ENCODE data around the gene ATP8B4. TPM values are rescaled to one million over a fixed set of nuclear protein-coding genes. Genes with fewer than 3 reads are reported as not detected.

The ATP8B4 gene
- total RNA-seq, 1 experiment from 2014 or later = not detected

DNA sequence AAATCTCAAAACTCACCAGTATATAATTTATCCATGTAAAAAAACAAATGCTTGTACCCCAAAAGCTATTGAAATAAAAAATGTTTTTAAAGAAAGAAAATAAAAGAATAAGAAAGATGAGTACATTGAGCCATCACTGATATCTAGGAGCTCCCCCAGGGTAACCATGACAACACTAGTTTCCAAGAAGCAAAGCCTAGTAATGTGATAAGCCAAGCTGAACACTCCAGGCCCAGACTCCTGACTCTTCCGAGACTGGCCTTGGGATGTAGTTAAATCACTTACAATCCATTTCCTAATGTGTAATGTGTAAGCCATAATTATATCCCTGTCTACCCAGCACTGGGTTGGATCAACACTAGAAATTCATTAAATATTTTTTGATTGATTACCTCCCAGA is 21.1 kb upstream of the ATP8B4 start:
- in situ Hi-C loops (cut with HindIII; ENCODE audit: low pct_unique_long_range_greater_than_20kb, low sequenced_read_pairs) = no loop called here
- ATAC-seq (no peak), DNase-seq (ENCODE audit: low read depth, low spot score) (no peak)
- Histone ChIP-seq H3K27ac (ENCODE audit: low read length) (no peak overlapping the region), H3K9me3 (ENCODE audit: control insufficient read depth, insufficient read depth, low read depth, low read length) (no peaks in the 10 kb centered on the region), H3K4me3 (ENCODE audit: low read depth in 2 of 2, low read length in 2 of 2) (no peak overlapping the region), H3K4me1 (ENCODE audit: control insufficient read depth, insufficient read depth, low read length) (no peaks in the 10 kb centered on the region), H3K27me3 (ENCODE audit: control insufficient read depth, insufficient read depth, low read length) (no peaks in the 10 kb centered on the region), H3K36me3 (ENCODE audit: control insufficient read depth, insufficient read depth, low read length) (no peaks in the 10 kb centered on the region)
- intact Hi-C loops (cut with micrococcal nuclease; ENCODE audit: unreplicated experiment) = loop anchor here (10.0 kb wide), 1 partner anchor 905 kb away; no protein-coding TSS in a partner anchor
- TF ChIP-seq SIN3A (IDR thresholded peaks at IDR 0.05; ENCODE audit: borderline replicate concordance, insufficient read depth, low read depth, low read length) (no peak), TCF7L2 (IDR thresholded peaks at IDR 0.05; ENCODE audit: low read depth, low read length) (no peak), POLR2AphosphoS5 (IDR thresholded peaks at IDR 0.05; ENCODE audit: low read depth, low read length) (no peak), REST (IDR thresholded peaks at IDR 0.05; ENCODE audit: insufficient read depth in 1 of 2, low read depth in 2 of 2, low read length in 1 of 2) (no peak)
- TF ChIP-seq, protein P1, sequence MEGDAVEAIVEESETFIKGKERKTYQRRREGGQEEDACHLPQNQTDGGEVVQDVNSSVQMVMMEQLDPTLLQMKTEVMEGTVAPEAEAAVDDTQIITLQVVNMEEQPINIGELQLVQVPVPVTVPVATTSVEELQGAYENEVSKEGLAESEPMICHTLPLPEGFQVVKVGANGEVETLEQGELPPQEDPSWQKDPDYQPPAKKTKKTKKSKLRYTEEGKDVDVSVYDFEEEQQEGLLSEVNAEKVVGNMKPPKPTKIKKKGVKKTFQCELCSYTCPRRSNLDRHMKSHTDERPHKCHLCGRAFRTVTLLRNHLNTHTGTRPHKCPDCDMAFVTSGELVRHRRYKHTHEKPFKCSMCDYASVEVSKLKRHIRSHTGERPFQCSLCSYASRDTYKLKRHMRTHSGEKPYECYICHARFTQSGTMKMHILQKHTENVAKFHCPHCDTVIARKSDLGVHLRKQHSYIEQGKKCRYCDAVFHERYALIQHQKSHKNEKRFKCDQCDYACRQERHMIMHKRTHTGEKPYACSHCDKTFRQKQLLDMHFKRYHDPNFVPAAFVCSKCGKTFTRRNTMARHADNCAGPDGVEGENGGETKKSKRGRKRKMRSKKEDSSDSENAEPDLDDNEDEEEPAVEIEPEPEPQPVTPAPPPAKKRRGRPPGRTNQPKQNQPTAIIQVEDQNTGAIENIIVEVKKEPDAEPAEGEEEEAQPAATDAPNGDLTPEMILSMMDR (IDR thresholded peaks at IDR 0.05) = no peak
- ChIA-PET CTCF (no interaction called here), POLR2A (no interaction called here)
- BruUV-seq (replicated peaks) = no TSS peak

- in situ Hi-C loops (cut with HindIII; ENCODE audit: low pct_unique_long_range_greater_than_20kb, low sequenced_read_pairs) = no loop called here
- Histone ChIP-seq H3K27me3 (ENCODE audit: control insufficient read depth, insufficient read depth, low read length) (no peaks in the 10 kb centered on the region; the same call in 1 of the 2 replicates), H3K36me3 (ENCODE audit: control insufficient read depth, insufficient read depth, low read length) (no peaks in the 10 kb centered on the region), H3K27ac (ENCODE audit: low read length) (no peak overlapping the region), H3K4me3 (ENCODE audit: low read depth in 2 of 2, low read length in 2 of 2) (no peak overlapping the region), H3K9me3 (ENCODE audit: control insufficient read depth, insufficient read depth, low read depth, low read length) (no peaks in the 10 kb centered on the region), H3K4me1 (ENCODE audit: control insufficient read depth, insufficient read depth, low read length) (no peaks in the 10 kb centered on the region)
- CTCF ChIA-PET = no interaction called here
- POLR2A ChIA-PET = no interaction called here
- no TSS peak for BruUV-seq (replicated peaks)
- DNase-seq (ENCODE audit: low read depth, low spot score) (no peak), ATAC-seq (no peak)
- intact Hi-C loops (cut with micrococcal nuclease; ENCODE audit: unreplicated experiment) = no loop called here
- no peak for TF ChIP-seq TCF7L2 (IDR thresholded peaks at IDR 0.05; ENCODE audit: low read depth, low read length)
- no peak for TF ChIP-seq REST (IDR thresholded peaks at IDR 0.05; ENCODE audit: insufficient read depth in 1 of 2, low read depth in 2 of 2, low read length in 1 of 2)
- no peak for TF ChIP-seq SIN3A (IDR thresholded peaks at IDR 0.05; ENCODE audit: borderline replicate concordance, insufficient read depth, low read depth, low read length)
- TF ChIP-seq, protein P1 (IDR thresholded peaks at IDR 0.05) = no peak; the same call in 1 of the 2 replicates
- TF ChIP-seq POLR2AphosphoS5 (IDR thresholded peaks at IDR 0.05; ENCODE audit: low read depth, low read length) = no peak
Observed at GRCh38 chr15:50138391-50138790, 19.4 kb upstream of the ATP8B4 start.

Measured in Panc1 (cell line).